SIG-M5 (cell line): ENCODE measurements around the gene PDE4B.

Experiments
- DNase-seq: peaks from one replicate; lab custom pipeline; 2025; lab: John Stamatoyannopoulos, UW

PDE4B gene

GRCh38 chr1:66240491-66241484, 448.1 kb downstream of the PDE4B start:
- DNase-seq: no peak

DNA sequence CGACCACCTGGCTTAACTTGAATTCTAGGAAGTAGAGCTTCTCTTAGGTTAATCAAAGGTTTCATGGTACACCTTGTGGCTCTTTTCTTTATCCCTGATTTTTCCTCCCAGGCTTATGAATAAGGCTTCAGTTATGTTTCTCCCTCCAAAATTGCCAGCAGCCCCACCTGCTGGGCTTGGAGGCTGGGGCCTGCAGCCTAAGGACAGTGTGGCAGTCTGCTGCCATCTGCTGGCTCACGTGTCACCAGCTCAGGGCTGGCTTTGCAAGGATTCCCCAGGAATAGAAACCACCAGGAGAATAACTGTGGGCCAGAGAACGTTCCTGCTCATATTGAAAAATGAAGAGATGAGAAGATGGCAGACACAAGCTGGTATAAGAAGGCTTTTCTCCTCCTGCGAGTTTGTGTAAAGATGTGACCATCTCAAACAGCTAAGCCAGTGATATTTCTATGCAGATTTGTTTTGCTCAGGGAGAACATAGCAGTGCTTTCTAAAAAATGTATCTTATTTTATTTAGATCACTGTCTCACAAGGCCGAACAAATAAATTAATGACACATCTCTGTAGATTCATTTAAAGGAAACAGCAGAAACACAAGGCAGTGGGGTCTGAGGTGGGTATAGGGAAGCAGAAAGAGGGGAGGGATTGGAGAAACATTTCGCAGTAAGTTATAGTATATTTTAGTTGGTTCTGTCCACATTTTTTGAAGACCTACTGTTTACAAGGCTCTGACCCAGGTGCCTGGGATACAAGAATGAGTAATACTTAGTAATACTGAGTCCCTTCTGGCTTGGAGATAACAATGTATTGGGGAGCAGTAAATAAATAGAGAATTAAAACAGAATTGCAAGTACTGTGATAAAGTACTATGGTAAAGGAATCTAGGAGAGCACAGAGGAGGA, 450.2 kb downstream of the PDE4B start:
- DNase-seq: no peak

GRCh38 chr1:66243548-66244130, 450.9 kb downstream of the PDE4B start:
- DNase-seq: no peak

- DNase-seq: no peak
These were observed 451.7 kb downstream of the PDE4B start for GRCh38 chr1:66244429-66244828.

GRCh38 chr1:66245691-66246090, 453.0 kb downstream of the PDE4B start:
- no peak for DNase-seq

DNA sequence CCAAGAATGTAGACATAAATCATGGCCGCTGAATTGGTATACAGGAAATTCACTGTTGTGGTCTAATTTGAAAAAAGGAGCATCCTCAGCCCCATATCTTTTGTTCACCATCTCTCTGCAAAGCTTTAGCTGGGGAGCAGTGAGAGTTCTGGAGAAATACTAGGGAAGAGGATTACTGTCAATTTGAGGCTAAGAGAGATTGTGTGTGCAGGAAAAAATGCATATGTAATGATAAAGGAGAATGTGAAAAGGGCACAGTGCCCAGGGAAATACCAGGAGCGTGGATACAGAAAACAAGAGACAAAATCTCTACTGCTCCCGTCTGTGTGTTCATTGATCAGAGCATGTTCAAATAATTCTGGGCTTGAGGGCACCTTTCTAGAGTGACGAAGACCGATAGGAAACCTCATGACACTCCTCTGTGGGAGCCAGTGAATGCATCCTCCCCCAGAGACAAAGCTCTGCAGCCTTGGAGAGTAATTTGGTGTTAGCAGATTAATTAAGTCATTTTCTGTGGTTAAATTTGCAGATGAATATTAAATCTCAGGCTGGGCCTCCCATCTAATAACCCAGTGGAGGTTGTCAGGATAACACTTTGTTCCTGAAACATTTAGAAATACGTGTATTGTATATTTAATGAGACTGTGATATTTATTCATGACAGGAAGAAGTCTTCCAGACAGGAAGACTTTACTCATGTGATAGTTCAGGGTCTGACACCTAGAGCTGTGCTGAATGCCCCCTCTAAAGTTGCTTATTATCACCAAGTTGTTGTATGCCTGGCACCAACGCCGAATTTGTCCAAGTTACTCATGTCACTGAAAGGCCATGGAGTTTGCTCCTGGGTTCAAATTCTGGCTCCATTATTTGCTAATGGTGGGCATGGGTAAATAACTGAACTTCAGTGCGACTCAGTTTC, 453.9 kb downstream of the PDE4B start:
- DNase-seq: no peak

- DNase-seq: no peak
These were observed 454.9 kb downstream of the PDE4B start for GRCh38 chr1:66247415-66248208.

DNA sequence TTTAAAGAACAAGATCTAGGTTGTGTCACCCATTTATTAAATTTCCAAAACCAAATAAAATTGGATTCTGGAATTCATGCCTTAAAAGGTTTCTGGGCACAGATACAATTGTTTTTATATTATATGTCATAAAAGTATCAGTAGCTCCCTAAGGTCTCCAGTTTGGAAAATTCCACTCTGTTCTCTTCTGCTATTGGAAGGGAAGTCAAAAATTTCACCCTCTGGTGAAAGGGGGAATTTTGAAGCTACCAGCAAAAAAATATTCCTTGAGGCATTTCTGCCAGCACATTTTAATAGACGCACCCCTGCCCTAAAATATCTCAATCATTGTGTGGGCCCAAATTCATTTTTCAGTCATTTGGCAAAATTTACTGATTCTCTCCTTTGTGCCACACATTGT, 455.6 kb downstream of the PDE4B start:
- DNase-seq: no peak

DNA sequence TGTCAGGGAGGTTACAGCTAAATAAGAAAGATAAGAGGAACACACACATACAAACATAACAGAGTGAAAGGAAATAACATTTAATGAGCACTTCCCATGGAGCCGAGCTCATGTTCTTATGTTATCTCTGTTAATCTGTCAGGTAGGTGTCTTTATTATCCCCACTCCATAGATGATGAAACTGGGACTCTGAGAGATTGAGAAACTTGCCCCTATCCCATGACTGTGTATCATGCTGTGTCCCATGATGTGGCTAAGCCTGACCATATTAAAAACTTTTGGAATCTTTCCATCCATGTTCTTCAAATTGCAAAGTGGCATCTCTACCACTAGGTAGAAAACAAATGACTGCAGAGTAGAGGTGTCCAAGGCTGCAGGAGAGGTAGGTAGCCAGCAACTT, 456.1 kb downstream of the PDE4B start:
- DNase-seq: no peak

DNA sequence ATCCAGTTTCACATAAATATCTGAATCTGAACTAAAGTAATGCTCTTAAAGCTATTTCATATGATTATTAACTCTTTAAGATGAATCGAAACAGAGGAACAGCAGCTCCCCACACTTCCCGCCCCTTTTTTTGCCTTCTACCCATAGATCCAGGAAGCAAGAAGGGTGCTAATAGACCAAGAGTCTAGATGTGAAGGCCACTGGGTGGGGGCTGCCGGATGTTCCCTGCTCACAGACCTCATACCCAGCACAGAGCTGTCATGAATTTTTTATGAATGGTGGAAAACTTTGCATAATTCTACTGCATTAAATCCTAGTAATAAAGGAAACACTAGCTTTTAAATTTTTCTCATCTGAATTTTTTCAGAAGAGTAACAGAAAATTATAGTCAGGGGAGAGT, 457.4 kb downstream of the PDE4B start:
- DNase-seq: no peak

GRCh38 chr1:66250478-66250877, 457.8 kb downstream of the PDE4B start:
- no peak for DNase-seq

GRCh38 chr1:66251546-66251945, 458.9 kb downstream of the PDE4B start:
- no peak for DNase-seq

DNA sequence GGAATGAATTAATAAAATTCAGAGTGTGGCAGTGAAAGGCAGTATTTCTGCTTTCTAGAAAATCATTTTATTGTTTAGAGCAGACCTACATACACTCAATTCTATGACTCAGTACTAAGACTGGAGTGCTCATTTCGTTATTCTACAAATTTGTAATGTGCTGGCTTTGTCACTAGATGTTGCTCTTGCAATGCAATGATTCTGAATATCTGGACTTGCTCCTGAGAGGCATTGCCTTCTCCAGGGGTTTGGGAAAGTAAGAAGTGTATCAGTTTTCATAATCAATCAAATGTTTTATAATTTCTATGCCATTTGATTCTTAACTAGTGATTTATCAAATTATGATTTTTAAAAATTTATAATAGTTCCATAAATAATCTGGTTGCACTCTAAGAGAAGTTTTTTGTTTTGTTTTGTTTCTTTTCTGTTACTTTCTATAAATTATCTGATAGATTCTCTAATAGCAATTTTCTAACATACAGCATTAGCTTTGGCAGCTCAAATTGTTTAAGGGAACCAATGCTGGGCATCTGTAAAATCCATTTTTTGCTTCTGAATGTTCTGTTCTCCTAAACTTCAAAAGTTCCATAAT, 460.7 kb downstream of the PDE4B start:
- DNase-seq: no peak

GRCh38 chr1:66254785-66255184, 462.1 kb downstream of the PDE4B start:
- no peak for DNase-seq

DNA sequence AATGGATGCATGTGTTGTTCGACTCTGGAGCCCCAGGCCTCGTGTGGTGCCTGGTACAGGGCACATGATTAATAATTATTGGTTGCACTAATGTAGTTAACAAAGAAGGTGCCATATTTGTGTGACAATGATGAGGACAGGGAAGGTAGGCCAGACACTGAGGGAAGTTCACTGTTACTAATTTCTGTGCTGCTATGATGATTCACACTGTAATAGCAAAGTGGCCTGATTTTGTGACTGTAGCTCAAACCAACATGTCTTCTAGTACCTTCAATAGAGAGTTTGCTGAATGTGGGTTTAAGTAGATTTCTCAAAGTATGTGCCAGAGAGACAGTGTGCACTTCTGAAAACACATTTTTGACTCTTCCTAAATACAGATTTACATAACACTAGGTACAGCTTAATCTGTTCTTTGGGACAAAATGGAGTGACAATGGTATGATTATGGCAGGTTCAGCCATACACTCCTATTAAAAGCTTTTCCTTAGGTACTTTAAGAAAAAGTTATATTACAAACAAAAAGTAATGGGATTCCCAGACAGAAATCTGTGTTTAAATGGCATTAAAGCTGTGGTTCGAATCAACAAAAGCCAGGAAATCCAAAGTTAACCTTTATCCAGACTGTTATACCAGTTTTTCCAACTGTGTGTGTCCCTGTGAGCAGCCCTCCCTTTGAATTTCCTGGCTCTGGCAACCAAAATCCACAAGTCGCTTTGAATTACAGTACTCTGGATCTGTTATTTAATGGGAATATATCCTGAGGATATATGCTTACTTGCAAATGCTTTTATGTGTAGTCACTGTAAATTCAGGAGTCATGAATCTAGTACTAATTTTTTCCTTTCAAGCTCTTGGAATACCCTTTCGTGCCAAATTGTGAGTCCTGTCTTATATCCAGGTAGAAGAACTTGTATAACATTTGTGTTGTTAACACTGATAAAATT, 464.2 kb downstream of the PDE4B start:
- no peak for DNase-seq

- DNase-seq: no peak
These were observed 465.9 kb downstream of the PDE4B start for GRCh38 chr1:66258404-66259105.

- DNase-seq: no peak
These were observed 468.7 kb downstream of the PDE4B start for GRCh38 chr1:66261364-66261763.
